ENCODE measurements around the gene ATP4B.

Gene ATP4B

DNA sequence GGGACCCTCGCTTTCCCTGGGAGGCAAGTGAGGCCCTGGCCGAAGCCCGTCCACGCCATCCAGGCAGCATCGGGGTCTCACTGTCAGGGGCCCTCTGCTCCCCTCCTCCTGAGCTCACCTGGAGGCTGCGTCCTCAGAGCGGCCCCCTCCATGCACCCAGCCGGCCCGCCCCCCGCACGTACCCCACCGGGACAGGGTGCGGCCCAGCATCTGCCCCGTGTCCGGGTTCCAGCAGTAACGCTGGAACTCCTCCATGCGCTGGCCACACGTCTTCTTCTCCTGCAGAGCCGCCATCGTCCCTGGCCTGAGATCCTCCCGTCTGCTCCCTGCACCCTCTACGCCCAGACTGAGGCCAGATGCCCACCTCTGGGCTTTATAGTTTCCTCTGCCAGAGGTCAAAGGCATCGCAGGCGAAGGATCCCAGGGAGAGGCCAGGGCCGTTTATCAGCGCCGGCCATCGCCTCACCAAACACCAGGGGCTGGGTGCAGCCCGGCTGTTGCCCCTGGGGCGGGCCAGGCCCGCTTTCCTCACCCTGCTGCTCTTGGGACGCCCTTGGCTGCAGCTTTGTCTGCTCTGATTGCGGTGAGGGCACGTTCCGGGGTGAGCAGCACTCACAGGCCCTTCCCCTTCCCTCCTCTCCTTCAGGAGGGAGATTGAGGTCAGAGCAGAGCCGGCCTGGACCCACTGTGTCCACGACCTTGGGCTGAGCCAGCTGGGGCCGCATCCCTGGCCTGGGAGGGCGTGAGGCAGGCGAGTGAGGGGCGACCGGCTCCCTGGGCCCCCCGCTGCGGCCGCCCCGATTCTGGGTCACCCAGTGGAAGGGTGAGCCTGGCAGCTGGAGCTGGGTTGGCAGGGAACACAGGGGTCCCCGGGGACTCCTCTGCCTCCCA is at the start of gene ATP4B:
Gene ATP4B (minus strand): TSS at position 348 of the 891 bp plus-strand sequence. CDS start 54 bp downstream, at position 294.
- DNase-seq, result no peak

DNA sequence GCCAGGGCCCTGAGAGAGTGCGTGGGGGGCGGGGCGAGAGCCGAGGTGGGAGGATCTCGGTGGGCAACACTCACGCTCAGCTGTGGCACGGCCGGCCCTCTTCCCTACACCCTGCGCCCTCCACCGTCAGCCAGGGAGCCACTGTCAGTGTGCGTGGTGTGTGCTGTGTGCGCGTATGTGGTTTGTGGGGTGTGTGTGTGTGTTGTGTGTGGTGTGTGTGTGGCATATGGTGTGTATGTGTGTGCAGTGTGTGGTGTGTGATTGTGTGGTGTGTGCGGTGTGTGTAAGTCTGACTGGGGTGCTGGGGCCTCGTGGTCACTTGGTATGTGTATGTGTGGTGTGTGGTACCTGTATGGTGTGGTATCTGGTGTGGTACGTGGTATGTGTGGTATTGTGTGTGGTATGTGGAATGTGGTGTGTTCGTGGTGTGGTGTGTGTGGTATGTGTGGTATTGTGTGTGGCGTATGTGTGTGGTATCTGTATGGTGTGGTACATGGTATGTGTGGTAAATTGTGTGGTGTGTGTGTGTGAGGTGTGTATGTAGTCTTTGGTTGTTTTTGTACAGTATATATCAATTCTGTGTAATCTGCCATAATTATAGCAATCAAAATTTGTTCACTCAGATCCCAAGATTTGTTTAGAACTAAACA is 14.1 kb upstream of the ATP4B start:
- no peak for DNase-seq

DNA sequence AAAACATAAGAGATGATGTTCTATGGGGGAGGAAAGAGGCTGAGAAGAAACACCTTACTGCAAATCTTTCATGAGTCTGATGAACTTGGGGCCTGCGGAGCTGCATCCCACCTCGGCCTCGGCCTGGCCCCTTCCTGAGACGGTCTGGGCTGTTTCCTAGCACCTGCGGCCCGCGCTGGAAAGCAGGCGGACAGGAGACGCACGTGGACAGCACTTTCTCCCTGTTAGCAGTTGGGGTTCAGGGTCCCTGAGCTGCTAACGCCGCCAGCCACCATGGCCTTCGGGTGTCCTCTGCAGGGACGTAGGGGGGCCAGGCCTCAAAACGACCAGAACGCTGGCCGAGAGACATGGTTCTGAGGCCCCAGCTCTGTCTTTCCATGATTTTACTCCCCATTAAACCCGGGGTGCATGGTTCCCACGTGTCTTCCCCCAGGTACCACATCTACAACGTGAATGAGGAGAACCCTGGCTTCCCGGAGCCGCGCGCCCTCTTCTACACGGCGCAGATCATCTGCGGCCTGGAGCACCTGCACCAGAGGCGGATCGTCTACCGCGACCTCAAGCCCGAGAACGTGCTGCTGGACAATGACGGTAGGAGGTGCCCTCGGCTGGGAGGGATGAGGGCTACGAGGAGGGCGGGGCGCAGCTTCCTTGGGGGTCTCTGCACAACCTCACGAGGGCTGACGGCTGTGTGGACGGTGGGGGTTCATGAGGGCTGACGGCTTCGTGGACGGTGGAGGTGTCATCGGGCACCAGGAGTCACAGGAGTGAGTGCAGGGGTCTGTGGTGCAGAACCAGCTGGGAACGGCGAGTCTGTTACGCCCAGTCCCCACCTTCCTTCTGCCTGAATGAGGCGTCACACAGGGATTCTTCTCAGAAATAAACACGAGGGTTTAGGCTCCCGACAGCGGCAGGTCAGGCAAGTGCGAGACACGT is 13.3 kb upstream of the ATP4B start:
- DNase-seq, result no peak

DNA sequence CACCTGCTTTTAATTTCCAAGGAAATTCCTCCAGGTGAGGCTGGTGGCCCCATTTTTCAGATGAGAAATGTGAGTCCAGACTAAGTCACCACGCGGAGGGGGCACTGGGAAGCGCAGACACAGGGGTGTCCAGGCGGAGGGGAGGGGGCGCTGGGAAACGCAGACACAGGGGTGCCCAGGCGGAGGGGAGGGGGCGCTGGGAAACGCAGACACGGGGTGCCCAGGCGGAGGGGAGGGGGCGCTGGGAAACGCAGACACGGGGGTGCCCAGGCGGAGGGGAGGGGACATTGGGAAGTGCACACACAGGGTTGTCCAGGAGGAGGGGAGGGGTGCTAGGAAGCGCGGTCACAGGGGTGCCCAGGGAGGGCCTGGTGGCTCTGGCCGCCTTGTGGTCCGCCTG is 12.5 kb upstream of the ATP4B start:
- no peak for DNase-seq

DNA sequence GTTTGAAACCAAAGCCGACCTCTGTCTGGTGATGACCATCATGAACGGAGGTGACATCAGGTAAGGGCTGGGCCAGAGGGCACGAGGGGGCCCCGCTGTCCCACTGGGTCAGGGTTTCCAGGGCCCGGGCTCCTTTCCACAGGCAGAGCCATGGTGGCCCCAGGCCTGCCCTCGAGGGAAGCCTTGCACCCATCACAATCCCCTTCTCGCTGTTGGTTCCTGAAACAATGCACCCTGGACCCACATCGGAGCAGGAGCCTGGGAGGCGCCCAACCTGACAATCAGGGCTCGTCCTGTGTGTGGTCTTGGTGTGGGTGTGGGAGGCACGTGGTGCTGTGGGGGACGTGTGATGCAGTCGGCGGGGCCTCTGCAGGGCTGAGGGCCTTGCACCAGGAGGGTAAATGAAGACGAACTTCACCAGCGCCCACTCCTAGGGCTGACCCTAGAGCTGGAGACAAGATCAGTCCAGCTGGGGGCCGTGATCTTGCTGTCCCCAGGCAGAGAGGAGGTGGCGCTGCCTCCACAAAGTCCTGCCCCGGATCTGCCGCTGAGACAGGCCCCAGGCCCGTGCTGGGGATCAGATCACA is 11.8 kb upstream of the ATP4B start:
- DNase-seq, result no peak

DNA sequence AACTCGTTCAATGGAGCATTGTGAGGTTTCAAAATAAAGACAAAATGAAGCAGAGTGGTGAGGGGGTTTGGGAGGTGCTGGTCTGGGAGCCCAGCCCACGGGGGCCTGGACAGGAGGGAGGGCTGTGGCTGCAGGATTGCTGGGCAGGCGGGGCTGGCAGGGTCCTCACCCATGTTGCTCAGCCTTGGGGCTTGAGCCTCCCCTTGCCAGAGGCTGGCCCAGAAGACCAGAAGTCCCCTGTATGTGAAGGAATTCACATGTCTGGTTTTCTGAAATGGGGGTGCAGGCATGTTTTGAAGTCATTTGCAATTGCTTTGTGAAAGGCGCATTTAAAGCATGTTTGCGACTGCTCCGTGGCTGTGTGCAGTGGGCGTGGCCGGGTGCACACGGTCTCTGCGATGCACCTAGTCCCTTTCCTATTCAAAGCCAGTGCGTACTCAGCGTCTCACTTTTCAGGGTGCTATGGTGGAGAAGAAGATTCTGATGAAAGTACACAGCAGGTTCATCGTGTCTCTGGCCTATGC is 11.3 kb upstream of the ATP4B start:
- no peak for DNase-seq

DNA sequence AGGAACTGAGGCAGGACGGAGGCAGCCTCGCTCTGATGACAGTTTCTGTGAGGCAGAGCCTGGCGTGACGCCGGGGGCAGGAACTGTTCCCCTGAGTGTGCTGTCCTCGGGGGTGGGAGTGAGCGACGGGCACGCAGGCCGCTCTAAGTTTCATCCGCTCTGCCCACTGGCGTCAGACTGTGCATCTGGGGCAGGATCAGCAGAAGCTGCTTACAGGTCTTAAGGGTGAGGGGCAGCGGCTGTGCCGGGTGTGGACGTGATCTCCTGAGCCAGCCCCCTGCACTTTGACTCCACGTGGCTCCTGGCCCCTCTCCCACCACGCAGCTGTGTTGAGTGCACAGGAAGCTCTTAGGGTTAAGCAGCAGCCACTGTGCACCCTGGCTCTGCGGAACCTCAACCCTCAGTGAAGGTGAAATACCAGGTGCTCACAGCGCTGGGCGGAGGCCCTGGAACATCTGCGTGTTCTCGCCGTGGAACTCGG is 10.5 kb upstream of the ATP4B start:
- no peak for DNase-seq

DNA sequence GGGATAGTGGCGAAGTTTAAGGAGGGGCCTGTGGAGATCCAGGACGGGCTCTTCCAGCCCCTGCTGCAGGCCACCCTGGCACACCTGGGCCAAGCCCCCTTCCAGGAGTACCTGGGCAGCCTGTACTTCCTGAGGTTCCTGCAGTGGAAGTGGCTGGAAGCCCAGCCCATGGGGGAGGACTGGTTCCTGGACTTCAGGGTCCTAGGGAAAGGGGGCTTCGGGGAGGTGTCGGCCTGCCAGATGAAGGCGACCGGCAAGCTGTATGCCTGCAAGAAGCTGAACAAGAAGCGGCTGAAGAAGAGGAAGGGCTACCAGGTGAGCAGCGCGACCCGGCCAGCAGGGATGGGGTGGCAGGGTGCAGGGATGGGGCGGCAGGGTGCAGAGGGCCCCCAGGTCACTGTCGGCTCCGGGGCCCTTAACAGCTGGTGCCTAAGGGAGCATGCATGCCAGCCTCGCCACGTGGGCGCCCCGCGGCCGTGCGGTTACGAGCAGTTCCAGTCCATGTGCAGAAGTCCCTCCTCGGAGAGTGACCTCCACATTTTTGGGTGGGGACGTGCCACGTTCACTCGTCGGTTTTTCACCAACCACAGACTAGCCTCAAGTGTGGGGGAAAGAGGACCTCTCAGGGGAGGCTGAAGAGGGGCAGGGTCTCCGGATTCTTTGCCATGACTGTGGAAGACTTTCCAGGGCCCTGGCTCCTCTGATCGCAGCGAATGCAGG is 9.9 kb upstream of the ATP4B start:
- no peak for DNase-seq

DNA sequence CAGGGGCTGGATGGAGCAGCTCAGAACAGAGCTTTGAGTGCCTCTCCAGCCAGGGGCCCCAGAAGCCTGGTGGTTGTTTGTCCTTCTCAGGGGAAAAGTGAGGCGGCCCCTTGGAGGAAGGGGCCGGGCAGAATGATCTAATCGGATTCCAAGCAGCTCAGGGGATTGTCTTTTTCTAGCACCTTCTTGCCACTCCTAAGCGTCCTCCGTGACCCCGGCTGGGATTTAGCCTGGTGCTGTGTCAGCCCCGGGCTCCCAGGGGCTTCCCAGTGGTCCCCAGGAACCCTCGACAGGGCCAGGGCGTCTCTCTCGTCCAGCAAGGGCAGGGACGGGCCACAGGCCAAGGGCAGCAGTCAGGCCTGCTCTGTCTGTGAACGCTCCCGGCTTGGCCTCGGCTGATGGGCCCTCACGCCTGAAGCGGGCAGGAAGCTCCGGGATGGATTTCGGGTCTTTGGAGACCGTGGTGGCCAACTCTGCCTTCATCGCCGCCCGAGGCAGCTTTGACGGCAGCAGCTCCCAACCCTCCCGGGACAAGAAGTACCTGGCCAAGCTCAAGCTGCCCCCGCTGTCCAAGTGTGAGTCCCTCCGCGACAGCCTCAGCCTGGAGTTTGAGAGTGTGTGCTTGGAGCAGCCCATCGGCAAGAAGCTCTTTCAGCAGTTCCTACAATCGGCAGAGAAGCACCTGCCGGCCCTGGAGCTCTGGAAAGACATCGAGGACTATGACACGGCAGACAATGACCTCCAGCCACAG is 9.1 kb upstream of the ATP4B start, which contains the start of gene GRK1:
Gene GRK1 (plus strand): TSS at position 269 of the 751 bp plus-strand sequence. CDS start 168 bp downstream, at position 437.
- DNase-seq, result no peak

DNA sequence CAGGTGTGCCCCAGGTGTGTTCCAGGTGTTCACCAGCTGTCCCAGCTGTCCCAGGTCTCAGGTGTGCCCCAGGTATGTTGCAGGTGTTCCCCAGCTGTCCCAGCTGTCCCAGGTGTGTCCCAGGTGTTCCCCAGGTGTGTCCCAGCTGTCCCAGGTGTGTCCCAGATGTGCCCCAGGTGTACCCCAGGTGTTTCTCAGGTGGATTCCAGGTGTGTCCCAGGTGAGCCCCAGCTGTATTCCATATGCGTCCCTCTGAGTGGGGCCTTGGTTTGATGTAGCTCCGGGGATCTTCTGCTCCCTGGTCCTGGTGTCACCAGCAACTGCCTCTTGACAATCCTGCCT is 8.3 kb upstream of the ATP4B start:
- no peak for DNase-seq

DNA sequence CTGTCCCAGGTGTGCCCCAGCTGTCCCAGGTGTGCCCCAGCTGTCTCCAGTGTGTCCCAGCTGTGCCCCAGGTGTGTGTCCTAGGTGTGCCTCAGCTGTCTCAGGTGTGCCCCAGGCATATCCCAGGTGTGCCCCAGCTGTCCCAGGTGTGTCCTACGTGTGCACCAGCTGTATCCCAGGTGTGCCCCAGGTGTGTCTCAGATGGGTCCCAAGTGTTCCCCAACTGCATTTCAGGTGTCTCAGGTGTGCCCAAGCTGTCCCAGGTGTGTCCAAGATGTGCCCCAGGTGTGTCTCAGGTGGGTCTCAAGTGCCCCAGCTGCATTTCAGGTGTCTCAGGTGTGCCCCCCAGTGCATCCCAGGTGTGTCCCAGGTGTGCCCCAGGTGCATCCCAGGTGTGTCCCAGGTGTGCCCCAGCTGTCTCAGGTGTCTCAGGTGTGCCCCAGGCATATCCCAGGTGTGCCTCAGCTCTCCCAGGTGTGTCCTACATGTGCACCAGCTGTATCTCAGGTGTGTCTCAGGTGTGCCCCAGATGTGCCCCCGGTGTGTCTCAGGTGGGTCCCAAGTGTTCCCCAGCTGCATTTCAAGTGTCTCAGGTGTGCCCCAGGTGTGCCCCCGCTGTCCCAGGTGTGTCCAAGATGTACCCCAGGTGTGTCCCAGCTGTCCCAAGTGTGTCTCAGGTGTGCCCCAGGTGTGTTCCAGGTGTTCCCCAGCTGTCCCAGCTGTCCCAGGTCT is 7.8 kb upstream of the ATP4B start:
- DNase-seq, result no peak

DNA sequence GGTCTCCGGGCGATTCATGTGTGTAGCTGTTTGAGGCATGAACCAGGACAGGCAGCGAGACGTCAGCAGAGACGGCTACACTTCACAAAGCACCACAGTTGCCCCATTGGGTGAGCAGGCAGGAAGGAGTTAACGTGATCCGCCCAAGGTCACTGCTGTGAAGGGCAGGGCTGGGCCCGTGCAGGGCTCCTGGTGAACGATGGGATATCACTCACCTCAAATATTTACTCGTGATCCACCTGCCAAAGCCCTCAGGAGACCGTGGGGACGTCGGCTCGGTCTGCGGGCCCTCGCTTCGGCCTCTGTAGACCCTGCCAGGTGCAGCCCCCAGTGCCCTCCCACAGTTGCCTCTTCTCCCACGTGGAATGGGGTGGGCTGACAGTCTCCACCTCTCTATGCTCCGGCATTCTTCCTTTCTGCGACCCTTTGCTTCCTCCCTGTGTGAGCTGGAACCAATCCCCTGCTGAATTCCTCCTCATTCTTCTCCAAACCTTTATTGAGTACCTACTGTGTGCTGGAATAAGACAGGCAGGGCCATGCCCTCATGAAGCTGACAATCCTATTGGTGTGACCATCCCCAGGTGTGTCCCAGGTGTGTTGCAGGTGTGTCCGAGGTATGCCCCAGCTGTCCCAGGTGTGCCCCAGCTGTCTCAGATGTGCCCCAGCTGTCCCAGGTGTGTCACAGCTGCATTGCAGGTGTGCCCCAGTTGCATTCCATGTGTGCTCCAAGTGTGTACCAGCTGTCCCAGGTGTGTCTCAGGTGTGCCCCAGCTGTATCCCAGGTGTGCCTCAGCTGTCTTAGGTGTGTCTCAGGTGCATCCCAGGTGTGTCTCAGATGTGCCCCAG is 7.0 kb upstream of the ATP4B start:
- DNase-seq, result no peak

DNA sequence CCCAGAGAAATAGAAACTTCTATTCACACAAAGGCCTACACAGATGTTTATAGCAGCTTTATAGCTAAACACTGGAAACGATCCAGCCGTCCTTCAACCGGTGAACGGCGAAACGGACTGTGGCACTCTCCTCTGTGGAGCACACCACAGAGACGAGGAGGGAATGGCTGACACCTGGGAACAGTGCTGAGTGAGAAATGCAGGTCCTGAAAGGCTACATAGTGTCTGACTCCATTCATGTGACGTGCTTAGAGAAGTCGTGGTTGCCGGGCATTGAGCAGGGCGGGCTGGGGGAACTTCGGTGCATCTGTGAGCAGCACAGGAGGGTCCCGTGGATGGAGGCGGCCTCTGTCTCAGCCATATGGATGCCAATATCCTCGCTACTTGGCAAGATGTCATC is 5.9 kb upstream of the ATP4B start:
- DNase-seq, result no peak

DNA sequence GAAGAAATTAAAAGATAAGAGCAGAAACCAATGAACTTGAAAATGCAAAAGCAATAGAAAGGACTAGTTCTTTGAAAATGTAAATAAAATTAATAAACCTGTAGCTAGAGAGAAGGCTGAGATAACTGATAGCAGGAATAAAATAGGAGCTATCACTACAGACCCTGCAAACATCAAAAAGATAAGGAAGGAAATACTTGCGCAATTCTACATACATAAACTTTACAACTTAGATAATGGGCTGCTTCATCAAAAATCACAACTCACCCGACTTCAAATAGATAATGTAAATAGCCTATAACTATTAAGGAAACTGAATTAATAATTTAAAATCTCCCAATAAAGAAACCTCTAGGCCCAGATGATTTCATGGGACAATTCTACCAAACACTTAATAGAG is 3.5 kb upstream of the ATP4B start:
- DNase-seq, result no peak

DNA sequence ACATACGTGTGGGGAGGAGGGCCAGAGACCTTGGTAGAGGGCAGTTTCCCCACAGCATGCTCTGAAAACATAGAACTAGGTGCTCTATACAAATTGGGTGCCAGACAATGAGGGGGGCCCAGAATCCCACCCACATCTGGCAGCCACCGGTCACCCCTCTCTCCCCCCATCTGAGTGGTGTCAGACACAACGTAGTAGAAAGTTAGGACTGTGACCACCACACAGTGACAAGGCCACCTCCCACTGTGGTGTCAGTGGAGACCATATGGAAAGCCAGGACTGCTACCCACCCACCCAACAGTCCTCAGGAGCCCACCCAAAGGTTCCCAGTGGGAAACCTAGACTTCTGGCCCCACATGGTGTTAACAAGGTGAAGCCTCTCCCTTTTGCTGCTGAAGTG is 2.1 kb upstream of the ATP4B start:
- no peak for DNase-seq

DNA sequence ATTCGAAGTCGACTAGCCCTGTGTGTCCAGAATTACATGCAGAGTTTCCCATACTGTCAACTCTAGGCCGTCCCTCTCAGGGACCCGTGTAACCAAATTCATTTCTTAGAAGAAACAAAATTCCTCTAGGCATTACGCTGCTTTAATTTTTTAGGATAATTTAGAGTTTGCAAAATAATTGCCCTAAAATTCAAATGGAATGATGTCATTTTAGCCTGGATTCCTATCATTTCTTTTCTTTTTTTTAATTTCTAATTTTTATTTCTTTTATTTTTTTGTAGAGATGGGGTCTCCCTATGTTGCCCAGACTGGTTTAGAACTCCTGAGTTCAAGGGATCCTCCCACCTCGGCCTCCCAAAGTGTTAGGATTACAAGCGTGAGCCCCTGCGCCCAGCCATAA is 1.3 kb upstream of the ATP4B start:
- DNase-seq, result no peak

DNA sequence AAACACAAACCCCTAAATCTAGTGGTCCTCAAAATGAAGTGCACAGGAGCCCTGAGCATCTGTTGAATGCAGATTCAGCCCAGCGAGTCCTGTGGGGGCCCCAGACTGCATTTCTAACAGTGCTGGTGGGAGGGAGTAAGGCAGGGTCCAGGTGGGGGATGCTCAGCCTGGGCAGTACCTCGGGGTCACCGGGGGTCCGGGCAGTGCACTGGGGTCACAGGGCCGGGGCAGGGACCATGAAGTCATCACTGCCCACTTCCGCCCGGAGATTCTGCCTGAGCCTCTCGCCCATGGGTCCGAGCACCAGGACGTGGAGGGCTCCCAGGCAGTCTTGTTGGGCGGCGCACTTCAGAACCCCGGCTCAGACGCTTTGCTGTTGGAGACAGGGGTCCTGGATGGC is 838 bp upstream of the ATP4B start:
- no peak for DNase-seq

DNA sequence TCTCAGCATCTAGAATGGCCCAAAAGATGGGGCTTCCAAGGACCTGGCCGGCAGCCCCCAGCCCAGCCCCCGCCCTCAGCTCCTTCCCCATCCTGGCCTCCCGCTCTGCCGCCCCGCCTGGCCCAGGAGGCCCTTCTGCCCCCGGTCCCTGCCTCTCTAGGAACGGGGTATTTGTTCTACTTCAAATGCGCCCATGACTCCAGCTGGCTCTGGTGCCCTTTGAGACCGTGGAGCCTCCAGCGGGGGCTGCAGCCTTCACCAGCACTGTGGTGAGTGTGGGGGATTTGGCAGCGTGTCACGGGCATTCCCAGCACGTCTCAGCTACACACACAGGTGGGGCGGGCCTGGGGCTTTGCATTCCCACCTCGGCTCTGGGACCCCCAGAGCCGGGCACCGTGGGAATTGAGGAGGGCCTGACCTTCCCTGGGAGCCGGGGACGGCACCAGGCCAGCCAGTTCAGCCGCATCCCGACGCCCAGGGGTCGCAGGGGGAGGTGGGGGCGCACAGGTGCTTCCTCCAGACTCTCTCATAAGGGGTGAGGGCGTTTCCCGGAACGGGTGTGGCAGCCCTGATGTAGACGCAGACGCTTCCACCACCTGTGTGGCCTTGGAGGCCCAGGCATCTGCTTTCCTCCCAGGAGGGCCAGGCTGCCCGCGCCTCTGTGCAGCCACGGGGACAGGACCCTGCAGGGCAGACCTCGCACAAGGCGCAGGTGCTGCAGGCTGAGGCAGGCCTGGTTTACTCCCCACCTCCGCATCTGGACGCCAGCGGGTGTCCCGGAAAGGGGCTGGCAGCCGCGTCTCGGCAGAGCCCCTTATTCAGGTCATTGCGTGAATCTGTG is 947 bp downstream of the ATP4B start:
- DNase-seq, result no peak

All from activated effector memory CD4-positive, alpha-beta T cell treated with Interleukin-2 at 50 U/mL for 16 hours (primary cell).